Stimulated activated CD4-positive, alpha-beta T cell treated with anti-CD3 and anti-CD28 coated beads, TNF-alpha, amount 100 ng/mL, for 48 hours (primary cell): ENCODE data around the gene TGM1.
"Not testable (repeated sequence)": the region's sequence is repeated elsewhere in the genome, so short reads cannot be mapped to it uniquely, and the experiment has no call there.

Experiments used
- DNase-seq, 3 donors: peaks; one replicate each; pipeline ENCODE4 v3.0.0-alpha.2; 2020; ENCODE audit warnings: low read depth in 3 of 3

The TGM1 gene

GRCh38 chr14:24234095-24235005 is 28.6 kb downstream of the TGM1 start:
- DNase-seq, result no peak

- no peak for DNase-seq
These were observed 29.5 kb downstream of the TGM1 start for GRCh38 chr14:24233538-24233866.

- peak in 1 of 3 donors; percentile 54 for DNase-seq
These were observed 30.1 kb downstream of the TGM1 start, which contains the start of gene GMPR2 for GRCh38 chr14:24232645-24233537. GMPR2 (plus strand) TSS chr14:24232929; CDS start chr14:24233254, 325 bp downstream.

DNA sequence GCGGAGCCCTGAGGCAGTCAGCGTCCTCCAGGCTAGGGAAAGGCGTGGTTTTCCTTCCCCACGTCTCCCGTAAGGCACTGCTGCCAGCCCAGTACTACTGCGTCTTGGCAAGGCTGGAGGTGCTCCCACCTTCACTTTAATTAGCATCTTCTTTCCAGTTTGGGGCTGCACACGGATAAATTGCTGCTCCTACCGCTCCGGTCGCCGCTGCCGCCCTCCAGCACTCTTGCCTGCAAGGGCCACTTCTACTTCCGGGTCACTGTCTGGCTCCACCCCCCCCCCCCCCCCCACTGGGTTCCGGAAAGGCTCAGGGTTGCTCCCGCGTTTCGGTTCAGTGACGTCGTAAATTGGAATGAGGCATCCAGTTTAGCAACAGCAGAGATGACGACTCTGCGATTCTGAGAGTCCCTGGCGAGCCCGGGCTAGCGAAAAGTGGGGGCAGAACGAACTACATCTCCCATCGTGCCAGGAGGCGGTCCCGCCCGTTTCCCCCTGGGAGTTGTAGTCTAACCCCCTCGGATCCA is 30.8 kb downstream of the TGM1 start, which contains the start of gene NEDD8:
Gene NEDD8, minus strand, starts transcription at position 247 of the 524 bp plus-strand sequence. Its CDS starts 100 bp downstream, at position 147.
- DNase-seq, result peak; percentile 85 to 91 (median 86)

DNA sequence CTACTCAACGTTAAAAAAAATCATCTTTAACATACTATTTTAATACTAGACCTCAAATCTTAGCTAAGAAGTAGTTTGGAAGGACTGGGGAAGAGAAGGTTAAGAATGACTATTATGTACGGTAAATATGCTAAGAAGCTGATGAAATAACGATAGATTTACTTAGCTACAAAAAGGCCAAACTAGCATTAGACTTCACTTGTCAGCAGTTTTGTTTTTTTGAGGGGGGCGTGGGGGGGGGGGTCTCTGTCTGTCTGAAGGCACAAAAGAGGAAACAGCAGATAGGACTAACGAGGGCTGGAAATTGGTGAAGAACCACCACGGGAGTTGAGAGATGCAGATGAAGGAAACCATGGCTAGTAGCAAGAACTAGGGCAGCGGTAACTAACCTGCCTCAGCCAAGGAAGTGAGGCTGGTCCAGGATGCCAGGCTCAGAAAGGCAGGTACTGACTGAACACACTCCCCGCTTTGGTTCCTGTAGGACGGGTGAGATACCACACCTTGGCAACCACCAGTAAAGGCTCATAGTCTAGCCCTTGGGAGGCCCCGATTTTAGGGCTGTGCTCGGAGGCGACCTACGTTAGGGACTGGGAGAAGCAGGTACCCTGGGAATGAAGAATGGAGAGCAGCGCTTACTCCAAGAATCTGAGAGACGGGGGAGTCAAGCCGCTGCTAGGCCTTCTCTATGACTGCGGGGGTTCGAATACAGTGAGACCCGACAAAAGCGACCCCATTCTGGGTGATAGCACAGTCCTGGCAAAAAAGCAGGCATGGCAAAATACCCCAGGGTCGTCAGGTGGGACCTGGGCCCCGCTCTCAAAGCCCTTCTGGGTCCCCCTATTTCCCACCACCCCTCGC is 31.5 kb downstream of the TGM1 start:
- DNase-seq, result no peak

- DNase-seq, result no peak
These were observed 34.1 kb downstream of the TGM1 start for GRCh38 chr14:24228902-24229301.

DNA sequence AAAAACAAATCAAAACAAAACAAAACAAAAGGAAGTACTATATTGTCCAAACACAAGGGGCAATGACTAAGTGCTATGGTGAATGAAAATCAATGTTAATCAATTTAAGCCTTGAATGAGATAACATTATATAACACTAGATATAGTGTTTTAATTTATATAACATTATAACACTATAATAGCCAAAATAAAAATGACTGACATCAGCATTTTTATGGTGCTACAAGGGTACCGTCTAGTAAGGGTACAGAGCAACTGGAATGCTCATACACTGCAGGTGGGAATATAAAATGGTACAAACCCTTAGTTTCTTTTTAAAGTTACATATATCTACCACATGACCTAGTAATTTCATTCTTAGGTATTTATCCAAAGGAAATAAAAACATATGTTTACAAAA is 36.5 kb downstream of the TGM1 start:
- no peak for DNase-seq

GRCh38 chr14:24224618-24225071 is 38.3 kb downstream of the TGM1 start:
- DNase-seq, result no peak

- DNase-seq, result not testable (repeated sequence)
These were observed 40.0 kb downstream of the TGM1 start for GRCh38 chr14:24222987-24223386.

DNA sequence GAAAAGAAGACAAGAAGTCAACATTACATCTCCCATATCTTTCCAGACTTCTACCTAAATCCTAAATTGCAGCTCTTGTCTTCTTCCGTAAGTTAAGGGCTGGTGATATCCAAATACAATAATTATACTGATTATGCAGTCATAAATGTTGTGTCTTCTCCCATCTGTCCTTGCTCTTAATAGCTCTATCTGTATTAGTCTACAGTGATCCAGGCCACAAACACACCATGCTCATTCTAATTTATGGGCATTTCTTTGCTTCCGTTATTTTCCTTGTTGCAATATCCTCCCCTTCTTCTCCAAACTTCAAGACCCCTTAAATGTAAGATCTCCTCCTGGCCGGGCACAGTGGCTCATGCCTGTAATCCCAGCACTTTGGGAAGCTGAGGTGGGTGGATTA is 43.5 kb downstream of the TGM1 start:
- no peak for DNase-seq

DNA sequence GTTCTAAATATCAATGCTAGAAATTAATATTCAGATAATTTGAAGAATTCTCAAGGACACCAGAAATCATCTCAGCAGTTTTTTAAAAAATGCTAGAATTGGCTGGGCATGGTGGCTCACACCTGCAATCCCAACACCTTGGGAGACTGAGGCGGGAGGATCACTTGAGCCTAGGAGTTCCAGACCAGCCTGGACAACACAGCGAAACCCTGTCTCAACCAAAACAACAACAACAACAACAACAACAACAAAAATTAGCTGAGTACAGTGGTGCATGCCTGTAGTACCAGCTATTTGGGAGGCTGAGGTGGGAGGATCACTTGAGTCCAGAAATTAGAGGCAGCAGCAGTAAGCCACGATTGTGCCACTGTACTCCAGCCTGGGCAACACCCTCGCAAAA is 43.9 kb downstream of the TGM1 start:
- no peak for DNase-seq

DNA sequence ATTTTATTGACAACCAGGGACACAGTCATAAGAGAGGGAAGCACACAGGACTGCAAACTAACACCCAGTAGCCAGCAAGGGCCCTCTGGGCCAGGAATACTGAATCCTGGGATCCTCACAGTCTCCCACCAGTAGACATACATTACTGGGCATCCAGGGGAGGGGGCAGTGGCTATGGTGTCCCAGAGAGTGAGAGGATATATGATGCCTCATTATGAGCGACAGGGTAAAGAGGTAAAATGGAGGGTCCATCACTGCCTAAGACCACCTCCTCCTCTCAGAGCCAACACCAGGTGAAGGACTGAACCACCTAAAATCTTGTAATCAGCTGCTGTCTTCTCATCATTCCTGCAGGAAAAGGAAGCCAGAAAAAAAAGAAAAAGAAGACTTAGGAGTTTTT is 46.1 kb downstream of the TGM1 start:
- DNase-seq, result not testable (repeated sequence)

GRCh38 chr14:24216345-24216699 is 46.7 kb downstream of the TGM1 start:
- no peak for DNase-seq

GRCh38 chr14:24215495-24216344 is 47.3 kb downstream of the TGM1 start, which contains the start of gene MDP1:
MDP1 (minus strand) TSS chr14:24216066; CDS start chr14:24215955, 111 bp downstream.
- DNase-seq, result peak; percentile 69 to 74 (median 74)

DNA sequence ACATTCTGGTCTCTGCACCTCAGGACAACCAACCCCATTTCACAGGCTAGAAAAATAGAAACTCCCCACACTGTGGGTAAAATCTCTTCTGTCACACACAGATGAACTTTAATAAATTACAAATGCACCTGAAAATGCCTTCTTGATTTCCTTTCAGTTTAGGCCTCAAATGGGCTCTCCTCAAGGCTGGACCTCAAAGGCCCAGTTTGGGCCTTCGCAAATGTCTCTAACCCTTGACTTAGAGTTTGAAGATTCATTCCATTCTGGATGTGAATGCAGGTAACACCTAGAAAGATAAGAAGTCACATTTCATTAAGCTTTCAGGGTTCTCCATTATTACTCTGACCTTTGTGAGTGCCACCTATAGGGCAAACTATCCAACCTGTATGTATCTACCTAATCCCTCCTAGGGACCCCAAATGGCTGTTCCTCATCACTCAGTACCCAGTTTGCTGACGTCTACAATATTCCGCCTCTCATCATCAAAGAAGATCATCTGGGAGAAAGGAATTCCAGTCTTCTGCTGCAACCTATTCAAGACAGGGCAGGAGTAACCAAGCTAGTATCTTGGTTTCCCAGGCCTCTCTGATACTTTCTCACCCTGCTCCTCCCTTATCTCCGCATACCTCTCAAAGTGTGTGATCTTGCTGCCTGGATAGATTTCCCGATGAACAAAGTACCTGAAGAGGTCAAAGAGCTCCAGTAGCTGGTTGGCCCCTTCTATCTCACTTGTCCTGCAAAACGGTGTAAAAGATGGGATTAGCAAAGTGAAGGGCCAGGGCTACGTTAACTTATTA is 48.9 kb downstream of the TGM1 start:
- DNase-seq, result no peak

DNA sequence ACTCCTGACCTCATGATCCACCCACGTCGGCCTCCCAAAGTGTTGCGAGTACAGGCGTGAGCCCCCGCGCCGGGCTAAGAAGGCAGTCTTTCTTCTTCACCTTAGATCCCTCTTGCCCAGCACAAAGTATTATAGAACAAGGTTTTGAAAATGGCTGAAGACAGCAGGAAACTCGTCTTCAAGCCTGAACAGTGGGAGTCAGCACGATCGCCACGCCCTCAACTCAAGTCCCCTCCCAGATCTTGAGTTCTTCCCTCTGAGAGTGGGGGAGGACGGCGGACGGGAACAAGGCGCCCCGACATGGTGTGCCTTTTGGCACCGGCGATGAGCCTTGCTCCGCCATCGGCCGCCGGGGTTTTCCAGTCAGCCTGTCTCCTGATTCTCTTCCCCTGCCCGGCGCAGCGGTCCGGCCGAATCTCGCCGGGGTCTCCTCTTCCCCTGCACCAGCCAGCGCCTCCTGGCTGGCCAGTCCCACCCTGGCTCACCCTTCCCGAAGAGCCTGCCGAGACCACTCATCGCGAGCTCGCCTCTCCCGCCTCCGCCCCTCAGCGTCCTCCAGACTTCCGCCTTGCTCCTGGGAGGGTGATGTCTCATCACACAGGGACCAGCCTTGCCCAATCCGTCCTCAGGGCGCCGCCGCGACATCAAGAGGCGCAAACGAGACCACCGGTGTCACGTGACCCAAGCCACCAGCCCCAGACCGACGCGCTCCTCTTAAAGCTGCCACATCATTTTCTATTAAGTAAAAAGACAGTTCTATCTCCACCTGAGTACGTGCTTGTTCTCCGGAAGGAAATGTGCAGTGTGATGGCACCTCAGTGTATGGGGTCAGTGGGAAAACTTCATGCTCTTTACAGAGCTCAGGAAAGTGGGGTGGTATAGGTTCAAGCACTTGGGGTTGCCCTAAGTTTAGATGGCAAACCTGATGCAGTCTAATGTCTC is 49.8 kb downstream of the TGM1 start, which contains the start of gene CHMP4A:
Gene CHMP4A, minus strand, starts transcription at position 565 of the 942 bp plus-strand sequence. Its CDS starts 49 bp downstream, at position 516.
- DNase-seq, result peak; percentile 92 to 96 (median 96)

- no peak for DNase-seq
These were observed 51.7 kb downstream of the TGM1 start for GRCh38 chr14:24211311-24211710.

DNA sequence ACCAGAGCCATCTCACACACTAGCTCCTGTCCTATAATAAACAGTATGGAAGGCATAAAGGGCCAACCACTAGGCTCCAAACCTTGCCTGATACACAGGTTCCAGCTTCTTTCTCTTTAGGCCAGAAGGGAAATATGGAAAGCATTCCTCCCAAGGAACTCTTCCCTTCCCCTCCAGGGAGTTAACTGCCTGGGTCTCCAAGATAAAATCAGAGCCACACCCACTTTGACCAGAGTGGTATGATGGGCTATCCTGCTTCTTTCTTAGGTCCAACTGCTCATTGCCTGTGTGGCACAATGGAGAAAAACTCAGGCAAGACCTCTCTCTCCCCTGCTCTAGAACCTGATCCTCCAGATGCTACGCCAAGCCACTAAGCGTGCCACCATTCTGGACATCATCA is 55.4 kb downstream of the TGM1 start:
- no peak for DNase-seq
